Breast epithelium (tissue), 3 donors: ENCODE results near the gene FTSJ3.

Experiments used
- POLR2A ChIP-seq: fragments of 450-650 bp; IDR thresholded peaks from one replicate; pipeline ENCODE4 v1.6.1; 2016; ENCODE audit warnings: antibody characterized with exemption, mild to moderate bottlenecking, moderate library complexity
- TF ChIP-seq, protein P1 (sequence below), 3 donors: fragments of 450-650 bp; IDR thresholded peaks; one replicate each; pipeline ENCODE4 v1.5.1; 2016 to 2017; ENCODE audit warnings: antibody characterized with exemption in 3 of 3, mild to moderate bottlenecking in 3 of 3, moderate library complexity in 3 of 3

GRCh38 chr17:63817736-63818385, 9.6 kb downstream of the FTSJ3 start:
- TF ChIP-seq, protein P1, sequence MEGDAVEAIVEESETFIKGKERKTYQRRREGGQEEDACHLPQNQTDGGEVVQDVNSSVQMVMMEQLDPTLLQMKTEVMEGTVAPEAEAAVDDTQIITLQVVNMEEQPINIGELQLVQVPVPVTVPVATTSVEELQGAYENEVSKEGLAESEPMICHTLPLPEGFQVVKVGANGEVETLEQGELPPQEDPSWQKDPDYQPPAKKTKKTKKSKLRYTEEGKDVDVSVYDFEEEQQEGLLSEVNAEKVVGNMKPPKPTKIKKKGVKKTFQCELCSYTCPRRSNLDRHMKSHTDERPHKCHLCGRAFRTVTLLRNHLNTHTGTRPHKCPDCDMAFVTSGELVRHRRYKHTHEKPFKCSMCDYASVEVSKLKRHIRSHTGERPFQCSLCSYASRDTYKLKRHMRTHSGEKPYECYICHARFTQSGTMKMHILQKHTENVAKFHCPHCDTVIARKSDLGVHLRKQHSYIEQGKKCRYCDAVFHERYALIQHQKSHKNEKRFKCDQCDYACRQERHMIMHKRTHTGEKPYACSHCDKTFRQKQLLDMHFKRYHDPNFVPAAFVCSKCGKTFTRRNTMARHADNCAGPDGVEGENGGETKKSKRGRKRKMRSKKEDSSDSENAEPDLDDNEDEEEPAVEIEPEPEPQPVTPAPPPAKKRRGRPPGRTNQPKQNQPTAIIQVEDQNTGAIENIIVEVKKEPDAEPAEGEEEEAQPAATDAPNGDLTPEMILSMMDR (IDR thresholded peaks at IDR 0.05) = no peak
- TF ChIP-seq POLR2A = no peak
